Endodermal cell (in vitro differentiated cells): ENCODE results near the gene UBIAD1. TPM values are rescaled to one million over a fixed set of nuclear protein-coding genes. Genes with fewer than 3 reads are reported as not detected.
A peak's percentile ranks its signal among the peaks of the same experiment; 100 is the strongest.

Experiments used
- DNase-seq: peaks from one replicate; pipeline ENCODE4 v3.0.0-alpha.2; 2017
- H3K27ac ChIP-seq: 2 replicates; pipeline ENCODE4 v1.5.1; 2013; ENCODE audit warnings: mild to moderate bottlenecking, low read depth, low read length, moderate library complexity
- H3K27me3 ChIP-seq: 2 replicates; pipeline ENCODE4 v1.6.1; 2013; ENCODE audit warnings: mild to moderate bottlenecking, low read length, moderate library complexity; ENCODE audit not compliant: insufficient read depth, control insufficient read depth, poor library complexity, severe bottlenecking
- H3K36me3 ChIP-seq: 2 replicates; pipeline ENCODE4 v1.7.0; 2013; ENCODE audit warnings: mild to moderate bottlenecking, low read length, moderate library complexity; ENCODE audit not compliant: control insufficient read depth, insufficient read depth
- H3K4me1 ChIP-seq: one replicate; pipeline ENCODE4 v1.7.0; 2013; ENCODE audit warnings: low read length; ENCODE audit not compliant: control insufficient read depth, insufficient read depth
- H3K4me3 ChIP-seq: 2 replicates; pipeline ENCODE4 v1.5.1; 2013; ENCODE audit warnings: mild to moderate bottlenecking, low read length, moderate library complexity
- H3K9ac ChIP-seq: 2 replicates; pipeline ENCODE4 v1.6.1; 2013; ENCODE audit warnings: mild to moderate bottlenecking, low read length, moderate library complexity; ENCODE audit not compliant: poor library complexity, severe bottlenecking; ENCODE audit errors: extremely low read depth
- H3K9me3 ChIP-seq: 2 replicates; pipeline ENCODE4 v1.6.1; 2013; ENCODE audit warnings: mild to moderate bottlenecking, low read length, moderate library complexity; ENCODE audit not compliant: control insufficient read depth
- H3K27ac Mint-ChIP-seq: 2 replicates; pipeline ENCODE4 v1.8.0; 2020; ENCODE audit warnings: mixed read lengths
- H3K27me3 Mint-ChIP-seq: 2 replicates; pipeline ENCODE4 v1.8.0; 2021; ENCODE audit warnings: mild to moderate bottlenecking, mixed read lengths; ENCODE audit not compliant: insufficient read depth
- H3K36me3 Mint-ChIP-seq: 2 replicates; pipeline ENCODE4 v1.8.0; 2020; ENCODE audit warnings: low read depth, mixed read lengths
- H3K4me1 Mint-ChIP-seq: 2 replicates; pipeline ENCODE4 v1.8.0; 2020; ENCODE audit warnings: mixed read lengths
- H3K4me3 Mint-ChIP-seq: 2 replicates; pipeline ENCODE4 v1.8.0; 2020; ENCODE audit warnings: mild to moderate bottlenecking, moderate library complexity, mixed read lengths
- H3K9me3 Mint-ChIP-seq: 2 replicates; pipeline ENCODE4 v1.8.0; 2020; ENCODE audit warnings: mild to moderate bottlenecking, mixed read lengths
- CTCF ChIP-seq: fragments of 200-600 bp; sonication (generic); conservative IDR thresholded peaks from 2 replicates; pipeline ENCODE4 v1.5.0; 2021; ENCODE audit warnings: antibody characterized with exemption, mild to moderate bottlenecking
- WGBS, 2 experiments: methylation state at CpG; one replicate each; pipeline versions ENCODE4 v1.1.5 to v1.1.7; 2013; ENCODE audit warnings: missing lambda C conversion rate in 2 of 2, mixed read lengths in 1 of 2; ENCODE audit not compliant: insufficient coverage in 1 of 2, insufficient read length in 1 of 2; 5-methylcytosine and 5-hydroxymethylcytosine counted together
- total RNA-seq, 2 donors: library from RNA; stranded (reverse); fragmentation: NEBNext Ultra II Directional in 1 of 2; extraction: Animal tissue kit (Norgen Biotek cat#: 25700) in 1 of 2; gene quantifications; 2 replicates in 1 of 2; 3 replicates in 1 of 2; pipeline ENCODE4 v1.2.1, GENCODE V29; 2021

Gene UBIAD1
- total RNA-seq, 2 donors from 2014 or later: 12.9 to 15.9 TPM

DNA sequence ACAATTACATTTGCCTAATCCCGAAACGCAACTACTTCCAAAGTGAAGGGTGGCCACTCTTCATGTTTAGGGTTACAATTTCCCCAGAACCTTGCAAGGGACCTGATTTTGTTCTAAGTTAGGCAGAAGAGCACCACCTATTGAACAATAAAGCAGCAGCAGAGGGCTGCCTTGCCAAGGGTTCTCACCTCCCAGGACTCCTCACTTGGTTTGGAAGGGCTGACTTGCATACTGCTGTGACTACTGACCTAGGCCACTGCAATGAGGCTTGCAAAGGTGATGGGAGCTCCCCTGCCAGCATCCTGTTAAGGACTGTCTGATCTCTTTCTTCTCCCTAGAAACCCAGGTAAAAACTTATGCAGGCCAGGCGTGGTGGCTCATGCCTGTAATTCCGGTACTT lies 24.8 kb upstream of the UBIAD1 start:
- peak; percentile 49 for TF ChIP-seq CTCF
- WGBS, 2 experiments: 93 to 97% methylated on average over 4 of the region's 4 CpGs
- DNase-seq: peak; percentile 72

DNA sequence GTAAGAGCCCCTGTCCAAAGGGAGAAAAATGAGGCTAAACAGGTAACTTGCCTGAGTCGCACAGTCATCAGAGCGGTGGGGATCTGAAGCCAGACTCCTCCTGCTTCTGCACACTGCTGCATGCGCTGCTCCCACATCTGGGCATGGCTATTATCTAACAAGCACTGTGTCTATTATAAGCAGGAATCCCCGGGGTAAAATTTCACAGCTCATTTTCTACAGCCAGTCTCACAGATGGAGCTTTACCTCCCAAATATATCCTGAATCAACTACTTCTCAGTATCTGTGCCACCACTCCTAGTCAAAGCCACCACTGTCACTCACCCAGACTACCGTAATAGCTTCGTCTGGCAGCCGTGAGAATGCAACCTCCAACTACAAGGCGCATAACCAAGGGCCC lies 20.5 kb upstream of the UBIAD1 start:
- H3K9me3 ChIP-seq: peaks cover 11% of the 10 kb centered on the region
- peaks cover 70% of the 10 kb centered on the region for H3K36me3 ChIP-seq
- no peak for TF ChIP-seq CTCF
- no peak overlapping the region for H3K9ac ChIP-seq
- H3K27ac ChIP-seq: no peak overlapping the region
- Mint-ChIP-seq H3K4me3 (no peak overlapping the region), H3K4me1 (peaks cover 11% of the 10 kb centered on the region), H3K27me3 (no peaks in the 10 kb centered on the region), H3K27ac (no peak overlapping the region), H3K9me3 (peaks cover 11% of the 10 kb centered on the region), H3K36me3 (peaks cover 72% of the 10 kb centered on the region)
- WGBS, 2 experiments: 97 to 98% methylated on average over 8 of the region's 8 CpGs
- H3K4me3 ChIP-seq: no peak overlapping the region
- DNase-seq: no peak
- H3K27me3 ChIP-seq: no peaks in the 10 kb centered on the region
- peaks cover 5% of the 10 kb centered on the region for H3K4me1 ChIP-seq

More for the DNA sequence above, 24.8 kb upstream of the UBIAD1 start:
- peaks cover 70% of the 10 kb centered on the region for H3K36me3 Mint-ChIP-seq
- Histone ChIP-seq H3K27me3 (no peaks in the 10 kb centered on the region), H3K27ac (no peak overlapping the region), H3K9ac (no peak overlapping the region), H3K9me3 (peaks cover 11% of the 10 kb centered on the region), H3K4me3 (no peak overlapping the region), H3K4me1 (no peaks in the 10 kb centered on the region), H3K36me3 (peaks cover 73% of the 10 kb centered on the region)
- peaks cover 11% of the 10 kb centered on the region for H3K9me3 Mint-ChIP-seq
- peak overlapping the region; percentile 44 for H3K27ac Mint-ChIP-seq
- H3K4me1 Mint-ChIP-seq: peaks cover 2% of the 10 kb centered on the region
- no peaks in the 10 kb centered on the region for H3K27me3 Mint-ChIP-seq
- no peak overlapping the region for H3K4me3 Mint-ChIP-seq

DNA sequence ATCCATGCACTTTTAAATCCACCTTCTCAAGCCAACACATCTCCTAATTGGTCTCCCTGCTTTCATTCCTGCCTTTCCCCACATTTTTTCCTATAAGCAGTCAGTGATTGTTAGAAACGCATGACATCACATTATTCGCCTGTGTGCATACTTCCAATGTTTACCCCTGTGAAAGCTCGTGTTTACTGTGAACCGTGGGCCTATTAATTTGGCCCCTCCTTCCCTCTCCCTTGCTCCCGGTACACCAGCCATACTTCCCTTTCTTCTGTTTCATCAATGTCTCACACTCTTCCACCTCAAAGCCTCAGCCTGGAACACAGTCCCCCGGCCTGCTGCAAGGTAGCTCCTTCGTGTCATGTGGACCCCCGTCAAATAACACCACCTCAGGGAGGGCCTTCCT lies 19.8 kb upstream of the UBIAD1 start:
- Histone ChIP-seq H3K27me3 (no peaks in the 10 kb centered on the region), H3K9ac (no peak overlapping the region), H3K4me1 (peaks cover 5% of the 10 kb centered on the region), H3K36me3 (peaks cover 72% of the 10 kb centered on the region), H3K27ac (no peak overlapping the region), H3K9me3 (peaks cover 11% of the 10 kb centered on the region), H3K4me3 (no peak overlapping the region)
- H3K4me3 Mint-ChIP-seq: no peak overlapping the region
- H3K4me1 Mint-ChIP-seq: peaks cover 11% of the 10 kb centered on the region
- H3K9me3 Mint-ChIP-seq: peaks cover 11% of the 10 kb centered on the region
- no peaks in the 10 kb centered on the region for H3K27me3 Mint-ChIP-seq
- DNase-seq: no peak
- TF ChIP-seq CTCF: no peak
- WGBS, 2 experiments: 94 to 98% methylated on average over 4 to 8 of the region's 8 CpGs
- H3K36me3 Mint-ChIP-seq: peaks cover 72% of the 10 kb centered on the region
- H3K27ac Mint-ChIP-seq: no peak overlapping the region
